Activated CD8-positive, alpha-beta memory T cell treated with anti-CD3 and anti-CD28 coated beads, Interleukin-2, amount 50 U/mL, for 48 hours (primary cell): ENCODE results near the gene FIS1.
"Not testable (repeated sequence)": the region's sequence is repeated elsewhere in the genome, so short reads cannot be mapped to it uniquely, and the experiment has no call there.

Experiments used
- DNase-seq: peaks from one replicate; pipeline ENCODE4 v3.0.0-alpha.2; 2020

Gene FIS1

DNA sequence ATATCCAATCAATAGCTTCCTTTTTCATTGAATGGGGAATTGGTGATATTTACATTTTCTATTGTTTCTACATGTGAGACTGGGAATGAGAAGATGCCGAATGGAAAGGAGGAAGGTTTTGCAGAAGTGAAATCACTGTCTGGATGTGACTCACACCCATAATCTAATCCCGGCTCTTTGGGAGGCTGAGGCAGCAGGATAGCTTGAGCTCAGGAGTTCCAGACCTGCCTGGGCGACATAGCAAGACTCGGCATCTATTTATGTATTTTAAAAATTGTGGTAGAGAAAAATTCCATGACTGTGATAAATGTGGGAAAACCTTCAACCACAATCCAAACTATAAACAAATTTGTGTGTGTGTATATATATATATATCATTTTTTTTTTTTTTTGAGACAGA, 10.9 kb upstream of the FIS1 start:
- no peak for DNase-seq

DNA sequence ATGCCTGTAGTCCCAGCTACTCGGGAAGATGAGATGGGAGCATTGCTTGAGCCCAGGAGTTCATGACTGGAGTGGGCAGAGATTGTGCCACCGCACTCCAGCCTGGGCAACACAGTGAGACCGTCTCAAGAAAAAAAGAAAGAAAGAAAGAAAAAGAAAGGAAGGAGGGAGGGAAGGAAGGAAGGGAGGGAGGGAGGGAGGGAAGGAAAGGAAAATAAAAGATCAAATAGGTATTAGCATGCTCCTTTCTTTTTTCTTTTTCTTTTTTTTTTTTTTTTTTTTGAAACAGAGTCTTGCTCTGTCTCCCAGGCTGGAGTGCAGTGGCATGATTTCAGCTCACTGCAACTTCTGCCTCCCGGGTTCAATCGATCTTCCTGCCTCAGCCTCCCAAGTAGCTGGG, 8.3 kb upstream of the FIS1 start:
- not testable (repeated sequence) for DNase-seq

DNA sequence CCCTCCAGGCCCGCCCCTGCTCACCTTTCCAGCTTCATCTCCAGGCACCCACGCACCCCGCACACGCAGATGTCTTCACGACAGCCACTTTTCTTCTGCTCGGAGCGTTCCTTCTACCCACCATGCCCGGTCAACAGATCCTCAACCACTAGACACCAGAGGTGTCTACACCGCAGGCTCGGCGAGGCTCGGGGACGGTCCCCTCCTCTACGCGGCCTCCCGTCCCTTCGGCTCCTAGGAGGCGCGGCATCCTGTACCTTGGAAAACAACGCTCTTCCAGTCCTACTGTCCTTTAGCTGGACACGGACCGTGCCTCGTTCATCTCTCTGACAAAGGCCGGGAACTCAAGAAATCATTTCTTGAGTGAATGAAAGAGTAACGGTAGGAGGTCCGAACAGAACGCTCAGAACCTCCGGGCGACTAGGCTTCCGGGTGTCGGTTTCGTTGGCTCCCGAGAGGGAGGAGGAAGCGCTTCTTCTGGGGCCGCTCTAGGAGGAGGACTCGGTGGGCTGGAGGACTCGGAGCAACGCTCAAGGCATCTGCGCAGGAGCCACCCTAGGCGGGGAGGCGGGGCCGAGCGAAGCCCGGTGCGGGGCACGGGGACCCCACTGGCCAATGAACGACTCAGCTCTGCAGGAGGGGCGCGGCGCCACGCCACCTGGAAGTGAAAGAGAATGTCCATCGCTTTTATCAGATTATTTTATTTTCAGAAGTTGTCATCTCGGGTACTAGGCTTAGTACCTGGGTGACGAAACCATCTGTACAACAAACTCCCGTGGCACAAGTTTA, 7.2 kb upstream of the FIS1 start:
- peak; percentile 97 for DNase-seq

DNA sequence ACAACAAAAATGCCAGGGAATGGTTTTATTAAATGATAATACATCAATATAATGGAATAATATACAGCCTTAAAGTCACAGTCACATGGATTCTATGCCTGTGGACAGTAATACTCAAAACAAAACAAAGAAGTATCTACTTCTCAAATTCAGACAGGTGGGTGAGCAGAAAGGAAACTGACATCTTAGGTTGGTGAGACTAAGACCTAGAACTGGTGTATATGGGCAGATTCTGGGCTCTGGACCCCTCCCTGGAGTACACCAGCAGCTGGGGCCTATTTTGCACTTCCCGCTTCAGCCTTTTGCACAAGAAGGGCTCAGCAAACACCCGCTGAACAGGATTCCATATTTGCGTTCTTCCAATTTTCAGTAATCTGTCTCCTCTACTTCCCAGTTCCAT, 5.4 kb upstream of the FIS1 start:
- no peak for DNase-seq

DNA sequence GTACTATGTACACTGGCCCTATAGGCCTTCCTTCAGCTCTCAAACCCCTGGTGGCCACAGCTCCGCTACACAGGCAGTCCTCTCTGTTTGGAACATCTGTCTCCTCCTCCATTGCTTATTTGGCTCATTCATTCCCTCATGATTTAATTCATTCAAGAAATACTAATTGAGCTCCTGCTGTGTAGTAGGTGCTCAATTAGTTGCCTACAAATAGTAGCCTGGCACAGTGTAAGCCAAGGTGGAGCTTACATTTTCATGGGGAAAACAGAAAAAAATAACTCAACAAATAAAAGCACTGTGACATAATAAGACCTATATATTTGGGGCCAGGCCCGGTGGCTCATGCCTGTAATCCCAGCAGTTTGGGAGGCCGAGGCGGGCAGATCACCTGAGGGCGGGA, 3.4 kb upstream of the FIS1 start:
- no peak for DNase-seq

DNA sequence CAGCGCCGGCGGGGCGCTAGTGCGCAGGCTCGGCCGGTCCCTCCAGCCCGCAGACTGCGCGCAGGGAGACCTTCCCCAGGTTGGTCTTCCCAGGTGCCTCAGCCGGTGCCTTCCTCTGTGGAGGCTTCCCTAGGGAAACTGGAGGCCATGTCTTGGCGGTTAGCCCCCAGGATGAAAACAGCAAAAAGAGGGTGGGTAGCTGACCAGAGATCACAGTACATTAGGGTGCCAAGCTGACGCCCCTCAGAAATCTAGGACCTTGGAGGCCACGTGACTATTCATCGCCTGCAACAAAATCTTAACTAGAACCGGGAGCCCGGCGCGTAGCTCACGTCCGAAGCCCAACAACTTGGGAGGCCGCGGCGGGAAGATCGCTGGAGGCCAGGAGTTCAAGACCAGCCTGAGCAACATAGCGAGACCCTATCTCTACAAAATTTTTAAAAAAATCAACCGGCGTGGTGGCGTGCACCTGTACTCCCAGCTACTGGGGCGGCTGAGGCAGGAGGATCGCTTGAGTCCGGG, 327 bp upstream of the FIS1 start:
- DNase-seq: no peak

DNA sequence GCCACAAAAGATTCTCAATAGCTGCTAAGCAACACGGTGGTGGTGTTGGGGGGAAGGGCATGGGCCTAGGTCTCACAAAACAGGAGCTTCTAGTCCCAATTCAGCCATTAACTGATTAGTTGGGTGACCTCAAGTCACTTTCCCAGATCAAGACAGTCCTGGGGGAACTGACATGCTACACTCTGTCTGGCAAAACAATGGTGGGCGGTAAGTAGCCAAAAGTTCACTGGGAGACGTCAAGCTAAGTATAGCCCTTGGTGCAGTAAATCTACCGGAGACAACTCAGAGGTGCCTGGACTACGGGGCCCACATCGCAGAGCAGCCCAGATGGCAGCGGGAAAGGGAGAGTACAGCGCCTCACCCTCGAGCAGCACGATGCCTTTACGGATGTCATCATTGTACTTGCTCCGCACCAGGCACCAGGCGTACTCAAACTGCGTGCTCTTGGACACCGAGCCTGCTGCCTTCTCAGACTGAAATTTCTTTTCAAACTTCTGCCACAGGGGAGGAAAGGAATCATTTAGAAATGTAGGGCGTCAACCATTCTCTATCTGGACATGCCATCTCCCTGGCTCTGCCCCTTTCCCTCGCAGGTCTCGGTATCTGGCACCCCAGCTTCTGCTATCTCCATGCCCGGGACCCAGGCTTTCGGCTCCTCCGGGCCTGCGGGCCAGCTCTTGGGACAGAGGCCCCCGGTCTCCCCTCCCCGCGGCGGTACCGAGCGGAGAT, 1.1 kb downstream of the FIS1 start:
- DNase-seq: no peak

DNA sequence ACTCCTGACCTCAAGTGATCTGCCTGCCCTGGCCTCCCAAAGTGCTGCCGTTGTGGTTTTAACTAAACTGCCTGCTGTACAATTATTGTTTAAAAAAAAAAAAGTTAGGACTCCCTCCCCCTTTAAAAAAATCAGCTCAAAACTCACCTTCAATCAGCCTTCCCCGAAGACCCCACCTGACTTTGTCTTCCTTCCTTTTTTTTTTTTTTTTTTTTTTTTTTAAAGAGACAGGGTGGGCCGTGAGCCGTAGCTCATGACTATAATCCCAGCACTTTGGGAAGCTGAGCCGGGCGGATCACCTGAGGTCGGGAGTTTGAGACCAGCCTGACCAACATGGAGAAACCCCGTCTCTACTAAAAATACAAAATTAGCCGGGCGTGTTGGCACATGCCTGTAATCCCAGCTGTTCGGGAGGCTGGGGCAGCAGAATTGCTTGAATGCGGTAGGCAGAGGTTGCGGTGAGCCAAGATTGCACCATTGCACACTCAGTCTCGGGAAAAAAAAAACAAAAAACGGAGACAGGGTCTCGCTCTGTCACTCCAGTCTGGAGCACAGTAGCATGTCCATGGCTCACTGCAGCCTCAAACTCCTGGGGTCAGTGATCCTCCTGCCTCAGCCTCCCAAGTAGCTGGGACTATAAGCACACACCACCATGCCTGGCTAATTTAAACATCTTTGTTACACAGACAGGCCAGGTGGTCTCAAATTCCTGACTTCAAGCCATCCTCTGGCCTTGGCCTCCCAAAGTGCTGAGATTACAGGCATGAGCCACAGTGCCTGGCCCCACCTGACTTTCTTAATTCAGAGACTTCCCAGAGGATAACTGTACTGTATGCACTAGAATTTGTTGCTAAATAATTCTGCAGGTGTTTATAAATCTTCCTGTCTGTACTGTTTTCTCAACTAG, 3.2 kb downstream of the FIS1 start:
- DNase-seq: no peak

DNA sequence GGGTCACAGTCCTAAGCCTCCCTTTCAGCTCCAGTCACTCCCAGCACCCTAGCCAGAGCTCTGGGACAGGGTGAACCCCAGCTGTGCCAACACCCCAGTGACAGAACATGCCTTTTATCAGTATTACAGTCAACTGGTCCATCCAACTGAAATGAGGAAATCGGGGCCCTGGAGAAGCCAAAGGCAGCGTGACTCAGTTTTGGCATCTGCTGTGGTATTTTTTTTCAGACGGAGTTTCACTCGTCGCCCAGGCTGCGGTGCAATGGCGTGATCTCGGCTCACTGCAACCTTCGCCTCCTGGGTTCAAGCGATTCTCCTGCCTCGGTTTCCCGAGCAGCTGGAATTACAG, 3.9 kb downstream of the FIS1 start:
- DNase-seq: no peak

DNA sequence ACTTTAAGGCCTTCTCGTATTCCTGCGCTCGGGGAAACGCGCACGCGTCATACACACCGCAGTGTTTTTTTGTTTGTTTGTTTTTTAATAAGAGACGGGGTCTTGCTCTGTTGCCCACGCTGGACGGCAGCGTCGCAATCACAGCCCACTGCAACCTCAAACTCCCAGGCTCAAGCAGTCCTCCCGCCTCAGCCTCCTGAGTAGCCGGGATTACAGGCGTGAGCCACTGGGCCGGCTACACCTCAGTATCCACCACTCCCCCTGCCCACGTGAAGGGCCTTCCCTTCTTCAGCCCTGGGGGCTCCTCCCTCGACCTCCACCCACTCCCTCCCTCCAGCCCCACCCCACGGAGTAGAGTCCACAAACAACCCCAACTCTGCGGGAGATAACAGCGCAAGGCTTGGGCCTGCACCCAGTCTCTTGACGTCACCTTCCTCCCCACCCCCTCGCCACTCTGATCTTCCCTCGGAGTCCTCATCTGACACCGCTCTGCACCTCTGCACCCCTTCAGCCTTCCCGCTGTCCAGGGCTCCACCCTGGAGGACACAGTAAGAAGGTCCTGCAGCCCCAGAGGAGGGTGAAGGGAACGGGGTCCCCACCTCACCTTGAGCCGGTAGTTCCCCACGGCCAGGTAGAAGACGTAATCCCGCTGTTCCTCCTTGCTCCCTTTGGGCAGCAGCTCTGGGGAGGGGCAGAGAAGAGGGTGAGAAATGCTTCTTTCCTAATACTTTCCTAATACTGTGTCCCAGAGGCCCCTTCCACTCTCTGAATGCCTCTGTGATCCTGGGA, 4.5 kb downstream of the FIS1 start:
- DNase-seq: no peak

DNA sequence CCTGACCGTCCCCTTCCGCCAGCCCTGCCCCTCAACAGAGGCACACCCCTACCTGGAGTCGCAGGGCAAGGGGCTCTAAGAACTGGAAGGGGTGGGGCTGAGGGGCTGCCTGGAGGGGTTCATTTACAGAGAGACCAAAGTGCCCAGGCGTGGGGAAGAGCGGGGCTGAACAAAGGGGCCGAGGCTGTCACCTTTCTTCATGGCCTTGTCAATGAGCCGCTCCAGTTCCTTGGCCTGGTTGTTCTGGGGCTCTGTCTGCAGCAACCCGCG, 5.0 kb downstream of the FIS1 start:
- DNase-seq: no peak

DNA sequence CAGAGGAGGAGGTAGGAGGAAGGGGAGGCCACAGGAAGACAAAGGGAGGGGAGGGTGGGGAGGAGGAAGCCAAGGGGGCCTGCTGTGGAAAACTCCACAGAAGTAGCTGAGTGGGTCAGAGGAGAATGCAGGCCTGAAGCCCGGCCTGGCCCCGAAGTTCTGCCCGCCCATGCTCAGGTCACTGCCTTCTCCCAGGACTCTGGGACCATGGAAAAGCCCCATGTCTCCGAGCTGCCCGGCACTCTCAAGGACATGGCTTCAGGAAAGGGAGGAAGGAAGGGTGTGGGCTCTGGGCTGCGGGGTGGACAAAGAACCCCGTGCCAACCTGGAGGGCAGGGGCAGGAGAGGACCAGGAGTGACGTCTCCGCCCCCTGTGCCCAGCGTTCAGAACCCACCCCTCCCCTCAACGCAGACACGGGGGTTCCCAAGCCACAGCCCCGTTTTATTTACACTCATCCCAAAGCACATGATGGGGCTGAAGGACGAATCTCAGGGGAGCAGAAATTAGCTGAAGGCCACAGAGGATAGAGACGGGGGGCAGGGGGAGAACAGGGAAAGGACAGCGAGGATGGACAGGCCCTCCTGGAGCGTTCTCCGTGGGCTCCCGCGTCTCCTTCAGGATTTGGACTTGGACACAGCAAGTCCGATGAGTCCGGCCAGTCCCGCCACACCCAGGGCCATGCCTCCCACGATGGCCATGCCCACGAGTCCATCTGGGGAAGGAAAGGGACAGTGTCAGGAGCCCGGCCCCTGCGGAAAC, 5.5 kb downstream of the FIS1 start:
- DNase-seq: no peak

DNA sequence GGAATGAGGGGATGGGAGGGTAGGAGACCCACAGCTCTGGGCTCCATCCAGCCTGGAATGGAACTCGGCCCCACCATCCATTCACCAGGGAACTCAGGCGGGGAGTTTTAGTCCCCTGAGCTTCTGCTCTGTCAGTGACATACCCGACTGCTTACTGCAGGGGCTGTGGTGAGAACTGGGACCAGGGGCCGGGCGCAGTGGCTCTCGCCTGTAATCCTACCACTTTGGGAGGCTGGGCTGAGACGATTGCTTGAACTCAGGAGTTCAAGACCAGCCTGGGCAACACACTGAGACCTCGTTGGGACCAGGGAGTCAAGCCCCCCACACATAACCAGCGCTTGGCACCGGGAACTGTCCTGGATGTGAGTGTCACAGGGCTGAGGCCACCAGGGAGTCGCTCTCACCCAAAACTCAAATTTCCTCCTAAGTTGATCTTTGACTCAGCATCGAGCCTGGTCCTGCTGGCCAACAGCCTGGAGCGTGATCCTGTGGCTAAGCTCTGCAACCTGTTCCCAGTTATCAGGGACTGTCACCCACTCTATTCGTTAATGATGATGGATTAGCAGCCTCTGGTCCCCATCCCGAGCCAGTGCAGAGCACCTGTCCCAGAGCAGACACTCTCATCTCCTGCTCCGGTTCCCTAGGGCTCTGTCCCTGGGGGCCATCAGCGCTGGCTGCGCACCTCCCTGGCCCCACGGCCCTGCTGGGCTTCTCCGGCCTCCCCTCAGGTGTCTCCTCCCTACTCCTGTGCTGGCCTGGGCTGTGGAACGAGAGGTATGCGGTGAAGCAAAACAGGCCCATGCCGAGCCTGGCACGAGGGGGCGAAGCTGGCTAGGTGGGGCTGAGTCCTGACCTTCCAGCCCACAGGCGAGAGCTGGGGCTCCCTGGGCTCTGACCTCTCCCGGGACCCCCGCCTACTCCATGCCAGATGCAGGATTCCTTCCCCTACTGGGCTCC, 6.4 kb downstream of the FIS1 start:
- no peak for DNase-seq

DNA sequence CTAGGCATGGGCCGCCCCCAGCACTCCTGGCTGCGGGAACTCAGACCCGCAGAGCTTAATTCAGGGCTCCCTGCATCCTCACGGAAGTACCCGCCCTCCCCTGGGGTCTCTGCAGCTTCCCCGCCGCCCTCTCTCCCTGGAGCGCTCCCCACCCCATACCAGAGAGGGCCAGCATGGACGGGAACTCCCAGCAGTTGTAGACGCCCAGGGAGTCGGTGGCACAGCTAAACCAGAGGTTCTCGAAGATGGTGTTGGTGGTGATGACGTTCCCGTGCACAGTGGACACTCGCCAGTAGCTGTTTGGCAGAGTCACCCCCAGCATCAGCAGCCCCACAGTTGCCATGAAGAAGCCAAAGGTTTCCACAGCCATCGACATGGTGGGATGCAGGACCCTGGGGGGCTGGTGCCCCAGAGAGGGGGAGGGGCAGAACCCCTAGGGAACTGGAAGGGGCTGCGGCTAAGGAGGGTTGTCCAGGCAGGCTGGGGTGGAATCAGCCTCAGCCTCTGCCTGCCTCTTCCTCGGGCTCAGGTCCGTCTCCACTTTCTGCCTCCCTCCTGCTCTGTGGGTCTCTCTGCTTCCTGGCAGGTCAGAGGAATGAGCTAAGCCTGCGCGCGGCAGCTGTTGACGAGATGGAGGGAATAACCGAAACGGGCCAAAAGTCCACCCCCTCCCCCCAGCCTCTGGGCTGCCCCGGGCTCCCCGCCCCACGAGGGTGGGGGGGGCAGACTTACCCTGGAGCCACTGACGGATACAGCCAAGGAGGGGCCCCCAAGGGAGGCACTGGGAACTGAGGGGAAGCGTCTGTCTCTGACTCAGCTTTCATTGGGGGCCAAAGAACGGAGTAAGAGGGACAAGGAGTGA, 7.4 kb downstream of the FIS1 start, which contains the start of gene CLDN15:
CLDN15 (minus strand) TSS at position 597 of the 862 bp plus-strand sequence; CDS start at position 376, 221 bp downstream.
- DNase-seq: no peak

DNA sequence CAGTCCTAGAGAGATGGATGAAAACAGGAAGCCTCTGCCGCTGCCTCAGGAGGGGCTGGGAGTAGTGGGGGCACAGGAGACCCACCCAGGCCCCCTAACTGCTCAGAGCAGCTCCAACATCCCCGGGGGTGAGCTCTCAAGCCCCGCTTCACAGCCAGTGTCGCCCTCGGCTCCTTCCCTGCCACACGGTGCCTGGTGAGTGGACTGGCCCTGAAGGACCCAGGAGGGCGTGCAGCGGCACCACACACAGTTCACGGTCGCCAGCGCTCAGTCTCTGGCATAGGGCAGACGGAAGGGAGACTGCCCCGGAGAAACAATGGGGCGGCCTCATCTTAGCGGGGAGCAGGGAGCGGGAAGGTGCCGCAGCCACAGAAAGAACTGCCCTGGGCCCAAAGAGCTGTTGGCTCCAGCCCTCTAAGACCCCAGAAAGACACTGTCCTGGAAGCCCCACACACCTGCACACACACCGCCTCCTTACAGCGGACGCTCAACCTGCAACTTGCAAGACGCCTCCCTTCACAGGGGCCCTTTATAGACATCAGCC, 8.5 kb downstream of the FIS1 start:
- no peak for DNase-seq

DNA sequence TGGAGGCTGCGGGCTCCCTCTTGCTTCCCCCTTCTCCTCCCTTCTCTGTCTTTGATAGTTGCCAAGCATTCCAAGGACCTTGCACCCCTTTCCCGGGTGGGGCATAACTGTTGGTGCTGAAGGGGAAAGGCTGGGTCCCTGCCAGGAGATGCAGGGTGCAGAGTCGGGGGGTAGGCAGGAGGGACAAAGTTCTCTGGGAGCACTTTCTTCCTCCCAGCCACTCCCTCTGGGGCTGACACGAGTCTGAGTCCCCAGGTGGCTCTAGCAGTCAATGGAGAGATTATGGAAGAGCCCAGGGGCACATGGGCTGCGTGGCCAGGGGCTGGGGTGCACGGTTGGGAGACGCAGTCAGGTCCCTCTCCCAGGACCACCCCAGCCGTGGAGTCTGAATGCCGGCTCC, 9.4 kb downstream of the FIS1 start:
- DNase-seq: no peak

DNA sequence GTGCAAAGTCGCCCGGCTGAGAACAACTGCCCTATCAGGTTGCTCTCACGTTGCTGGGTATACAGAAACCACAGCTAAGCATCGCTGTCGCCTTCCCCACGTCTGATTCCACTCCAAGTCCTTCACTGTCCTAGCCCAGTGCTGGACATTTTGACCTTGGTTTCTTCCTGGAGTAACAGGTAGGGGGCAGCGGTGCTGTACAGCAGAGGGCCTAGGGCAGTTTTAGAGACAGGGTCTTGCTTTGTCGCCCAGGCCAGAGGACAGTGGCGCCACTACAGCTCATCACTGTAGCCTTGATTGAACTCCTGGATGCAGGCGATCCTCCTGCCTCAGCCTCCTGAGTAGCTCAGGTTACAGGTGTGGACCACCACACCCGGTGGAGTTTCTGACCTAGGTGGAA, 9.8 kb downstream of the FIS1 start:
- no peak for DNase-seq

DNA sequence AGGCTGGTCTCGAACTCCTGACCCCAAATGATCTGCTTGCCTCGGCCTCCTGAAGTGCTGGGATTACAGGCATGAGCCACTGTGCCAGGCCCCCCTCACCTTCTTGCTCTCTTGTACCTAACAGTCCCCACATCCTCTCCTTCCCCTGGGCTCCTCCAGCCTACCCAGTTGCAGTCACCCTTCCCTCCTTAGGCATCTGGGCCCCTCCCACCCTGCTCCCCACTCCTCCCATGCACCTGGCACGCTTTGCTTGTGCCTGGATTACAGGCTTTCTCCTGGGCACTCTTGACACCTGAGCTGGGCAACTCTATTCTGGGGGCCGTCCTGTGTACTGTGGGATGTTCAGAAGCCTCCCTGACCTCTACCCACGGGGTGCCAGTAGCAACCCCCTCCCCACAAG, 10.2 kb downstream of the FIS1 start:
- no peak for DNase-seq

DNA sequence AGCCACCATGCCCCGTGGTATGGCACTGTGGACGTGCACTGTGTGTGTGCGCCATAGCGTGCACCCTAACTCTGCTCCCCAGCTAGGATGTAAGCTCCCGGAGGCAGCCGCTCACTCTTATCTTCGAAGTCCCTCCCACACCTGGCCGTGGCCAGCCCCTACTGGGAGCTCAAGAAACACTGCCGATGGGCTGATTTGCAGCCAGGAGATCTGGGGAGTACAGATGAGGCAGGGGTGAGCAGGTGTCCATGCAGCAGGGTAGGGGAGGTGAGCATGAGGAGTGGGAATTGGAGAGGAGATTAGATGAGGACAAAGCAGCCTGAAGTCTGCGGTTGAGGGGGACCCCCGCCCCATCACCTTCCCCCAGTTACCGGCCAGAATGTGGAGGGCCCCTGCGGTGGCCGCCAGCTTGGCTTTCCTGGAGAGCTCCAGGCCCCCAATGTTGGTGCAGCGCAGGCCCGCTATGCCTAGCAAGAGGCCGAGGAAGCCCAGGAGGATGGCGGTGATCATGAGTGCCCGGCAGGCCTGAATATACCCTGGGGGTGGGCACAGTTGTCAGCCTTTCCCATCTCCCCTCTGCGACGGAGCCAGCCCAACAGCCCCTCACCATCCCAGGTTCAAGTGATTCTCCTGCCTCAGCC, 10.9 kb downstream of the FIS1 start:
- DNase-seq: no peak
